ENCODE data around the gene CLIP3. TPM values are rescaled to one million over a fixed set of nuclear protein-coding genes. Genes with fewer than 3 reads are reported as not detected.

Gene CLIP3
- total RNA-seq, 1 donor from 2014 or later, result 8.1 TPM

GRCh38 chr19:36054119-36054732 is 21.6 kb upstream of the CLIP3 start, which contains the start of gene THAP8:
Gene THAP8 (minus strand): TSS chr19:36054285. CDS start chr19:36054217, 68 bp downstream.
- no peaks in the 10 kb centered on the region for H3K36me3 ChIP-seq
- peak within 1 kb of the TSS; percentile 70 for H3K4me3 ChIP-seq
- ATAC-seq (peak; percentile 98), DNase-seq (peak; percentile 100)
- intact Hi-C loops (cut with DNase I), result no loop called here
- peak within 1 kb of the TSS; percentile 94 for H3K27ac ChIP-seq
- peaks cover 20% of the 10 kb centered on the region for H3K4me1 ChIP-seq
- TF ChIP-seq CTCF (IDR thresholded peaks at IDR 0.05), result peak; percentile 62
- no peaks in the 10 kb centered on the region for H3K9me3 ChIP-seq
- H3K27me3 ChIP-seq (ENCODE audit: low read depth), result no peaks in the 10 kb centered on the region

GRCh38 chr19:36051637-36052036 is 19.0 kb upstream of the CLIP3 start:
- peaks cover 20% of the 10 kb centered on the region for H3K4me1 ChIP-seq
- no peak for ATAC-seq
- intact Hi-C loops (cut with DNase I), result no loop called here

GRCh38 chr19:36051236-36051635 is 18.6 kb upstream of the CLIP3 start:
- no peak for TF ChIP-seq CTCF (IDR thresholded peaks at IDR 0.05)
- Histone ChIP-seq H3K36me3 (no peaks in the 10 kb centered on the region), H3K4me3 (no peak overlapping the region), H3K4me1 (peaks cover 20% of the 10 kb centered on the region), H3K27me3 (ENCODE audit: low read depth) (no peaks in the 10 kb centered on the region), H3K9me3 (no peaks in the 10 kb centered on the region), H3K27ac (no peak overlapping the region)
- DNase-seq (no peak), ATAC-seq (no peak)
- intact Hi-C loops (cut with DNase I), result no loop called here

More at GRCh38 chr19:36051637-36052036, 19.0 kb upstream of the CLIP3 start:
- no peak for DNase-seq
- no peak overlapping the region for H3K27ac ChIP-seq
- no peaks in the 10 kb centered on the region for H3K36me3 ChIP-seq
- H3K9me3 ChIP-seq, result no peaks in the 10 kb centered on the region
- TF ChIP-seq CTCF (IDR thresholded peaks at IDR 0.05), result no peak
- no peak overlapping the region for H3K4me3 ChIP-seq
- no peaks in the 10 kb centered on the region for H3K27me3 ChIP-seq (ENCODE audit: low read depth)

- Histone ChIP-seq H3K36me3 (no peaks in the 10 kb centered on the region), H3K4me1 (peaks cover 9% of the 10 kb centered on the region), H3K9me3 (no peaks in the 10 kb centered on the region), H3K27me3 (ENCODE audit: low read depth) (no peaks in the 10 kb centered on the region), H3K4me3 (no peak overlapping the region), H3K27ac (no peak overlapping the region)
- DNase-seq (no peak), ATAC-seq (no peak)
- TF ChIP-seq CTCF (IDR thresholded peaks at IDR 0.05), result no peak
- intact Hi-C loops (cut with DNase I), result no loop called here
These were observed 16.5 kb upstream of the CLIP3 start for GRCh38 chr19:36049080-36049698.

- H3K27me3 ChIP-seq (ENCODE audit: low read depth), result no peaks in the 10 kb centered on the region
- TF ChIP-seq CTCF (IDR thresholded peaks at IDR 0.05), result no peak
- H3K27ac ChIP-seq, result no peak overlapping the region
- ATAC-seq, result no peak
- H3K9me3 ChIP-seq, result no peaks in the 10 kb centered on the region
- H3K4me1 ChIP-seq, result peaks cover 2% of the 10 kb centered on the region
- no peak for DNase-seq
- intact Hi-C loops (cut with DNase I), result no loop called here
- no peak overlapping the region for H3K4me3 ChIP-seq
- no peaks in the 10 kb centered on the region for H3K36me3 ChIP-seq
These were observed 15.2 kb upstream of the CLIP3 start for GRCh38 chr19:36047835-36048234.
